Common myeloid progenitor, CD34-positive (primary cell): Measurements from ENCODE around the gene ENSA.
A peak's percentile ranks its signal among the peaks of the same experiment; 100 is the strongest.
"Not testable (repeated sequence)": the region's sequence is repeated elsewhere in the genome, so short reads cannot be mapped to it uniquely, and the experiment has no call there.

Experiments
- CTCF ChIA-PET: fragments of 350-600 bp; sonication (Branson Sonifier 250); formaldehyde crosslinking; loops from one replicate; lab custom pipeline; 2021; ENCODE audit warnings: antibody characterized with exemption; lab: Charles Lee
- POLR2A ChIA-PET: fragments of 350-600 bp; sonication (Branson Sonifier 250); formaldehyde crosslinking; loops from one replicate; lab custom pipeline; 2021; ENCODE audit warnings: antibody characterized with exemption; lab: Charles Lee
- DNase-seq, 3 donors: peaks; one replicate each; pipeline versions ENCODE4 v3.0.0 to v3.0.0-alpha.2; 2013
- H3K27ac ChIP-seq, 2 experiments: 1 replicate in 1 of 2; 2 replicates in 1 of 2; pipeline ENCODE4 v1.7.0; 2013; ENCODE audit warnings: inconsistent platforms in 2 of 2, low read length in 2 of 2, mild to moderate bottlenecking in 2 of 2, low read depth in 1 of 2, moderate library complexity in 1 of 2; ENCODE audit not compliant: severe bottlenecking in 2 of 2, insufficient read depth in 1 of 2, poor library complexity in 1 of 2
- H3K27me3 ChIP-seq, 5 experiments: replicated peaks in 2 of 5; 1 replicate in 3 of 5; 2 replicates in 2 of 5; pipeline versions ENCODE4 v1.6.1 to v1.7.0; 2013; ENCODE audit warnings: low read length in 4 of 5, mild to moderate bottlenecking in 2 of 5, moderate library complexity in 2 of 5, inconsistent platforms in 1 of 5; ENCODE audit not compliant: insufficient read depth in 5 of 5, control insufficient read depth in 4 of 5
- H3K36me3 ChIP-seq, 4 experiments: 1 replicate in 2 of 4; 2 replicates in 2 of 4; pipeline versions ENCODE4 v1.6.1 to v1.7.0; 2013; ENCODE audit warnings: low read length in 3 of 4, control low read depth in 1 of 4, mild to moderate bottlenecking in 1 of 4; ENCODE audit not compliant: control insufficient read depth in 4 of 4, insufficient read depth in 4 of 4
- H3K4me1 ChIP-seq, 4 experiments: 1 replicate in 3 of 4; 2 replicates in 1 of 4; pipeline versions ENCODE4 v1.6.1 to v1.7.1; 2013; ENCODE audit warnings: low read length in 3 of 4, mild to moderate bottlenecking in 3 of 4, control low read depth in 1 of 4, inconsistent platforms in 1 of 4, moderate library complexity in 1 of 4; ENCODE audit not compliant: control insufficient read depth in 4 of 4, insufficient read depth in 4 of 4; ENCODE audit errors: control extremely low read depth in 1 of 4
- H3K4me3 ChIP-seq, 7 experiments: 1 replicate in 4 of 7; 2 replicates in 3 of 7; pipeline versions ENCODE4 v1.5.1 to v1.7.0; 2013; ENCODE audit warnings: mild to moderate bottlenecking in 7 of 7, low read length in 6 of 7, moderate library complexity in 6 of 7, inconsistent platforms in 2 of 7, low read depth in 2 of 7, control low read depth in 1 of 7; ENCODE audit not compliant: insufficient read depth in 4 of 7, control insufficient read depth in 1 of 7; ENCODE audit errors: extremely low read depth in 1 of 7
- H3K9me3 ChIP-seq, 5 experiments: 1 replicate in 4 of 5; 2 replicates in 1 of 5; pipeline versions ENCODE4 v1.6.1 to v1.7.1; 2013; ENCODE audit warnings: low read length in 4 of 5, mild to moderate bottlenecking in 2 of 5, inconsistent platforms in 1 of 5, low read depth in 1 of 5, moderate library complexity in 1 of 5; ENCODE audit not compliant: control insufficient read depth in 4 of 5, insufficient read depth in 2 of 5; ENCODE audit errors: control extremely low read depth in 1 of 5
- WGBS: methylation state at CpG from one replicate; pipeline ENCODE4 v1.1.5; 2013; ENCODE audit not compliant: insufficient coverage; 5-methylcytosine and 5-hydroxymethylcytosine counted together

Gene ENSA

DNA sequence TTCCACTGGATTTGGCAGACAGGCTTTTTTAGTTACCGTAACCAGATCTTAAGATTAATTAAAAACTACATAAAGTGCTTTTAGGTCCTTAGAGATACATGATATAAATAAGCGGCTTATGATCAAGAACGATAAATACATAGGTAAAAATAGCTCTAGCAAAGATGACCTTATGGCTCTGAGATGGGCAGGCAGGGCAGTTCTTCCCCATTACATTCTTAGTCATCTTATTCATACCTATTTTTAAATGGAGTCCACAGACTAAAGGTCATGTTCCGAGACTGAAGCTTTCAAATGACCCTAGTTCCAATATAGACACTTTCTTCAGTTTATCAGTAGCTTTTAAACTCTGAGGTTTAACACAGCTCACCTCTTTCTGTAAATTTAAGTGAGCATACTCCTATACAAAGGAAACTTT is 54.3 kb downstream of the ENSA start:
- peak overlapping the region in 1 of 2 experiments; percentile 58 for H3K27ac ChIP-seq
- DNase-seq: no peak
- H3K4me1 ChIP-seq: peaks cover 21 to 31% (median 26%) of the 10 kb centered on the region in 4 experiments
- ChIA-PET CTCF (interaction anchor here (0.9 to 11.1 kb wide), 6 partner anchors 14 to 53 kb away, joined by 3 to 150 read pairs (median 4); no protein-coding TSS in a partner anchor), POLR2A (interaction anchor here (1.1 to 8.5 kb wide), 3 partner anchors 13 to 48 kb away, joined by 4 to 77 read pairs (median 4); no protein-coding TSS in a partner anchor)
- H3K9me3 ChIP-seq: no peaks in the 10 kb centered on the region
- 88% methylated on average over 1 of the region's 4 CpGs for WGBS
- H3K36me3 ChIP-seq: peaks cover 18 to 65% (median 49%) of the 10 kb centered on the region in 4 experiments
- H3K27me3 ChIP-seq: no peaks in the 10 kb centered on the region
- peak overlapping the region in 5 of 7 experiments; percentile 52 to 100 (median 99) for H3K4me3 ChIP-seq

DNA sequence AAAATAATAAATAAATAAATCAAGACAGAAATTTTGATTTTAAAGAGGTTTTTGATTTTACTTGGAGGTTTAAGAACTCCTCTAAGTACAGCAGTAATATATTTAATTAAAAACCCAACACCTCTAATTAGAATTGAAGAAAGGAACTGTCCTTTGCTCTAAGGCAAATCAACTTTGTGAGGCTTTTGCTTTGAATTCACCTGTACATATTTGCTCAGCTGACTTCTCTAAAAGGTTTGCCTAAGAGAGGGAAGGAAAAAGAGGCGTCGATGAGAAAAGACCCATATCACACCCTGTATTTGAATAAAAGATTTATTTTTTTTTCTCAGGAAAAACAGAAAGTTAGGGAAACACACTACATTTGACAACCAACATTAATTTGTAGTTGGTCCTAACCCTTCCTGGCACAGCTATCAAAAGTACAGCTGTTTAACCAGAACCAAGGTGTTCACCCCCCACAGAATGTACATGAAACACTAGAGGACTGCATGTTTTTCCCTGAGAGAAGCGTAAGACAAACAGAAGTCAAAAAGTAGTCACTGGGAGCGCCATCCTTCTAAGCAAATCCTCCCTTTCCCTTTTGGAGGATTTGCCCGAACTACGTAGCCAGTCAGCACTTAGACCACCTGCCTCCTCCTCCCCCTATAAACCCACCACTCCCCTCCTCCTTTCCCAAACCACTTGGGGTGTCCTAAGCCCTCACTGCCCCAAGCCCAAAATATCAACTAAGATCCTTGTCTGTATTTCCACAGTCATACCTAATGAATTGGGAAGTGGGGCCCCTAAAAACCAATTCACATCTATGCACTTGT is 54.9 kb downstream of the ENSA start:
- 89% methylated on average over 3 of the region's 6 CpGs for WGBS
- H3K9me3 ChIP-seq: no peaks in the 10 kb centered on the region
- CTCF ChIA-PET: interaction anchor here (0.9 to 11.1 kb wide), 5 partner anchors 13 to 49 kb away, joined by 3 to 150 read pairs (median 4); no protein-coding TSS in a partner anchor
- H3K27ac ChIP-seq: peak overlapping the region in 1 of 2 experiments; percentile 58
- DNase-seq: peak in 1 of 3 donors; percentile 23
- H3K4me1 ChIP-seq: peaks cover 20 to 32% (median 25%) of the 10 kb centered on the region in 4 experiments
- POLR2A ChIA-PET: interaction anchor here (0.6 to 8.5 kb wide), 4 partner anchors 12 to 48 kb away, joined by 3 to 77 read pairs (median 4); no protein-coding TSS in a partner anchor
- H3K36me3 ChIP-seq: peaks cover 18 to 65% (median 51%) of the 10 kb centered on the region in 4 experiments
- no peaks in the 10 kb centered on the region for H3K27me3 ChIP-seq
- H3K4me3 ChIP-seq: peak overlapping the region in 3 of 7 experiments; percentile 11 to 99 (median 37)

GRCh38 chr1:150573648-150574071 is 55.8 kb downstream of the ENSA start:
- not testable (repeated sequence) for H3K27me3 ChIP-seq, H3K9me3 ChIP-seq, H3K27ac ChIP-seq, DNase-seq, H3K4me3 ChIP-seq
- WGBS: 98% methylated on average over 8 of the region's 13 CpGs
- ChIA-PET CTCF (interaction anchor here (1.0 to 11.1 kb wide), 3 partner anchors 12 to 49 kb away, joined by 3 to 150 read pairs (median 4); no protein-coding TSS in a partner anchor), POLR2A (interaction anchor here (0.8 to 8.5 kb wide), 3 partner anchors 11 to 54 kb away, joined by 3 to 77 read pairs (median 5); no protein-coding TSS in a partner anchor)
- Histone ChIP-seq H3K36me3 (peaks cover 18 to 63% (median 49%) of the 10 kb centered on the region in 4 experiments), H3K4me1 (peaks cover 23 to 39% (median 32%) of the 10 kb centered on the region in 4 experiments)

DNA sequence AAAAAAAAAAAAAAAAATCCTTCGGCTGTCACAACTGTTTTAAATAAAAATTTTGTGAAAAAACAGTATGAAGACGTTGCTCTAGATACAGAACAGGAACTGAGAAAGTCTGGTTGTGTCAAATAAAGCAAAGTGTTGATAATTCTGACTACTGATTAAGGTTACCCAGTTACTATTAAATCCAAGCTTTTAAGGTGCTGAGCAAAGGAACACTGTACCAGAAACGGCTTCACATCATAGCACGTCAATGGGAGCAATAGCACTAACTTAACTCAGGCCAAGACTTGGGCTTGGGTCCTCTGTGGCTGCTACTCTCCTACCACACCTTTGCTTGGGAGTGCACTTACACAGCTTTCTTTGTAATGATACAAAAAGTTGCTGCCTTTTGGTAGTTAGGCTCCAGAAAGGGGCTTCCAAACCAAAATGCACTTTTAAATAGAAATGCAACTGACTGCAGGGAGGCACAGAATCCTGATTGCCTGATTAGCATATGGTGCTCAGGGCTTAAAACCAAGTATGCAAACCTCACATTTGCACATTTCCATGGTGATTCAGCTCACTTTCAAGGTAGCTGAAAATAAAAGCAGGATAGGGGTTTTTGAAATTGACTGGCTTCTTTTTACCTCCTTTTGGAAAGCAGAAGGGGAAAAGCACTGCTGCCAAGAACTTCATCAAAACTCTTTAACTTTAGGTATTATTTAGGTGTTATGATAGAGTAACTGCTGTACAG is 56.3 kb downstream of the ENSA start:
- no peak overlapping the region for H3K27ac ChIP-seq

More for the DNA sequence above, 56.3 kb downstream of the ENSA start:
- Histone ChIP-seq H3K36me3 (peaks cover 18 to 57% (median 44%) of the 10 kb centered on the region in 4 experiments), H3K4me3 (no peak overlapping the region), H3K27me3 (no peaks in the 10 kb centered on the region), H3K9me3 (no peaks in the 10 kb centered on the region), H3K4me1 (peaks cover 27 to 43% (median 38%) of the 10 kb centered on the region in 4 experiments)
- 83% methylated on average over 4 of the region's 4 CpGs for WGBS
- POLR2A ChIA-PET: interaction anchor here (0.8 to 8.5 kb wide), 4 partner anchors 11 to 54 kb away, joined by 3 to 77 read pairs (median 4); no protein-coding TSS in a partner anchor
- DNase-seq: peak in 2 of 3 donors; percentile 51 to 56
- CTCF ChIA-PET: interaction anchor here (1.0 to 11.1 kb wide), 4 partner anchors 12 to 50 kb away, joined by 3 to 150 read pairs (median 4); no protein-coding TSS in a partner anchor
